ENCODE data around the gene MACROD2.

GRCh38 chr20:15199698-15200097, 1204.4 kb downstream of the MACROD2 start:
- TF ChIP-seq, protein P1, sequence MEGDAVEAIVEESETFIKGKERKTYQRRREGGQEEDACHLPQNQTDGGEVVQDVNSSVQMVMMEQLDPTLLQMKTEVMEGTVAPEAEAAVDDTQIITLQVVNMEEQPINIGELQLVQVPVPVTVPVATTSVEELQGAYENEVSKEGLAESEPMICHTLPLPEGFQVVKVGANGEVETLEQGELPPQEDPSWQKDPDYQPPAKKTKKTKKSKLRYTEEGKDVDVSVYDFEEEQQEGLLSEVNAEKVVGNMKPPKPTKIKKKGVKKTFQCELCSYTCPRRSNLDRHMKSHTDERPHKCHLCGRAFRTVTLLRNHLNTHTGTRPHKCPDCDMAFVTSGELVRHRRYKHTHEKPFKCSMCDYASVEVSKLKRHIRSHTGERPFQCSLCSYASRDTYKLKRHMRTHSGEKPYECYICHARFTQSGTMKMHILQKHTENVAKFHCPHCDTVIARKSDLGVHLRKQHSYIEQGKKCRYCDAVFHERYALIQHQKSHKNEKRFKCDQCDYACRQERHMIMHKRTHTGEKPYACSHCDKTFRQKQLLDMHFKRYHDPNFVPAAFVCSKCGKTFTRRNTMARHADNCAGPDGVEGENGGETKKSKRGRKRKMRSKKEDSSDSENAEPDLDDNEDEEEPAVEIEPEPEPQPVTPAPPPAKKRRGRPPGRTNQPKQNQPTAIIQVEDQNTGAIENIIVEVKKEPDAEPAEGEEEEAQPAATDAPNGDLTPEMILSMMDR (IDR thresholded peaks at IDR 0.05; ENCODE audit: insufficient read depth, low read depth, low read length) = no peak
- TF ChIP-seq EZH2 (IDR thresholded peaks at IDR 0.05; ENCODE audit: insufficient read depth, low read length) = no peak
